Fibroblast of the conjunctiva (primary cell): ENCODE measurements around the gene NUP93.

Source experiments
- DNase-seq: peaks from one replicate; pipeline ENCODE4 v3.0.0-alpha.2; 2010; ENCODE audit warnings: low read depth

NUP93 gene

GRCh38 chr16:56743840-56744239, 13.9 kb downstream of the NUP93 start:
- DNase-seq, result no peak

DNA sequence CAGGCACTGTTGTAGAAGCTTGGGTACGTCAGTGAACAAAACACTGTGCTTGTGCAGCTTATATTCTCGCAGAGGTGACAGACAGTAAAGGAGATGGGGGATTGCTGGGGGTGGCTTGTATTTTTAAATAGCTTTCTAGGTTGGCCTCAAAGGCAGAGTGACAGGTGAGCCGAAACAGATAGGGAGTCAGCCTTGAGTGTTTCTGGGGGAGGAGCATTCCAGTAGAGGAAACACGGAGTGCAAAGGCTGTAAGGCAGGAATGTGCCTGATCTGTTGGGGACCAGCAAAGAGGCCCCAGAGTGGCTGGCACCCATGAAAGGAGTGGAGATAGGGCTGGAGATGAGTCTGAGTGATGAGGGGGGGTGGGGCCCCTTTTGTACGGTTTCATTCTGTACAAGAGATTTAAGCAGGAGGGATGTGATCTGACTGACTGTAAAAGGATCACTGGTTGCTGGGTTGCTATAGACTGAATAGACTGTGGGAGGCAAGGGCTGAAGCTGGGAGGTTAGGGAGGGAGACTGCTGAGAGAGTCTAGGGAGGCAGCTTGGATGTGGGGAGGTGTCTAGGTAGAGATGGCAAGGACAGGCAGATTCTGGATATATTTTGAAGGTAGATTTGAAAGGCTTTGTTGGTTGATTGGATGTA, 15.2 kb downstream of the NUP93 start:
- no peak for DNase-seq

DNA sequence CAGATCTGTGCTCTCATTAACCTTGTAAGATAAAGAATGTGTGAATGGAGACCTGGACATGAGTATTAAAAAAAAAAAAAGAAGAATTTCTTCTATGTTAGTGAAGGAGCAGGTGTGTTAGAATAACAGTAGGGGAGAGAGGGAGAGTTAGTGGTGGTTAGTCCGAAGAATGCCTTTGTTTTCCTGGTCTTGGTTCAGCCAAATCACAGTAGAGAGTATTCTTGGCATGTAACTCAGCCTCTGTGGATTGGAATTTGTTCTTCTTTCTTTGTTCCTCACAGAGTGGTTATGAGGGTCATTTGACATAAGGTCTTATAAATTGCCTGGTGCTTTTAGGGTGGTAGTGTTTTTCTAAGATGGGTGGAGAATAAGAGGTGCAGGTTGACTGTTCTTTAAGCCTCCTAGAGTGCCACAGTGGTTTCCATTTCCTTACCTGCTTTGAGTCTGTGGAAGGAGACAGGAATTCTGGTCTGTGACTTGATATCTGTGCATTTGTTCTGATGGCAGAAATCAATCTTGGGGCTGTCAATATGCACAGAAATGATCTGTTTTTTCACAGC, 17.6 kb downstream of the NUP93 start:
- DNase-seq, result no peak

- no peak for DNase-seq
Measured at GRCh38 chr16:56748191-56748590, 18.3 kb downstream of the NUP93 start.

DNA sequence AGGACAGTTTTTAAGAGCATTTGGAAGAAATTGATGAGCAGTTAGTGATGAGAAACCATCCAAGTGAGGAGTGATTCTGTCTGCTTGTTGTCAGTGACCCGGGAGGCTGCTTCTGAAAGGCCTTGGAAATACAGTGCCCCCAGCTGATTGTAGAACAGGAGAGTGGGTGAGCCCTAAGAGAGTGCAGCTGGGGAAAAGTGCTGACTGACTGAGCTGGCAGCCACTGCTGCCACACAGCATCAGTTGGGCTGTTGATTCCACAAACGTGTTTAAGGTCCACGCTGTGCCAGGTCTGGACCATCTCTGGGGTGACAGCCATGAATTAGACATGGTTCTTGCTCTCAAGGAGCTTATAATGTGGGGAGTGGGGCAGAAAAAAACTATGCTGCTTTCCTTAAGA, 18.9 kb downstream of the NUP93 start:
- DNase-seq, result no peak

GRCh38 chr16:56749672-56750491, 20.0 kb downstream of the NUP93 start:
- DNase-seq, result no peak

GRCh38 chr16:56753410-56753809, 23.5 kb downstream of the NUP93 start:
- DNase-seq, result no peak

DNA sequence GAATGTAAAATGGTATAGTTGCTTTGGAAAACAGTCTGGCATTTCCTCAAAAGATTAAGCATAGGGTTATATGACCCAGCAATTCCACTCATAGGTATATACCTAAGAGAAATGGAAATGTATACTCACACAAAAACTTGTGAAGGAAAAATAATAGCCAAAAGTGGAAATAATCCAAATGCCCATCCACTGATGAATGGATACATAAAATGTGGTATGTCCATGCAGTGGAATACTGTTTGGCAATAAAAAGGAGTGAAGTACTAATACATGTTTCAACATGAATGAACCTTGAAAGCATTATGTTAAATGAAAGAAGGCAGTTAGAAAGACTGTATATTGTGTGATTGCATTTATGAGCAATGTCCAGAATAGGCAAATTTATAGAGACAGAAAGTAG, 25.1 kb downstream of the NUP93 start:
- DNase-seq, result no peak

DNA sequence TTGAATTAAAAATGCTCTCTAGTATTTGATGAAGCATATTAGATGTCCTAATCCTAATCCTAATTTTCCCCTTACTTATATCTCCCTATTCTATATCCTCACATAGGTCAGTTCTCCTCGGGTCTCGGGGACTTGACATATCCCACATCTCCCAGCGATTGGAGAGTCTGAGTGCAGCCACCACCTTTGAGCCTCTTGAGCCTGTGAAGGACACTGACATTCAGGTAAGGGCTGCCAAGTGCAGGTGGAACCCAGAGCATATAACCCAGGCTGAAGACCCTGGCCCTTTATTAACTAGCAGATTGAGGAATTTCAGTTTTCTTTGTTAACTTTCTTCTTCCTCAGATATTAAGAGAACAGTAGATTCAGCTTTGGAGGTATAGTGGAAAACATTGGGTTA, 28.5 kb downstream of the NUP93 start:
- no peak for DNase-seq

GRCh38 chr16:56758930-56759329, 29.0 kb downstream of the NUP93 start:
- DNase-seq, result no peak

- DNase-seq, result no peak
Measured at GRCh38 chr16:56763291-56763916, 33.5 kb downstream of the NUP93 start.

DNA sequence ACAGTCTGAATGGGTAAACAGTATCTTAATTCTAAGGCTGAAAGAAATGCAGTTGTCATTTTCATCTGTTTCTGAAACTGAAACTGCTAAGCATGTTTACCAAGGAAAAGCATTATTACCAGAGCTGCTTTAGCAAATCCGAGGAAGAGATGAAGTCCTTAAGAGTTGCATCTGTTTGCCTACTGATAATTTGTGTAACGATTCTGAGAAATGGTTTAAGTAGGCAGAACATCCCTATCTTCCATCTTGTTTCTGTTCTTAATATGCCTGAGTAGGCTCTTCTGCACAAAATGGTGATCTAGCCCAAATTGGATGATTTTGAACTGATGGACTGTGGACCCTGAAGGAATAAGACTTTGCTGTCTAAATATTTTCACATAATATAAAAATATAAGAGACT, 34.9 kb downstream of the NUP93 start:
- no peak for DNase-seq

- DNase-seq, result no peak
Measured at GRCh38 chr16:56765949-56766348, 36.0 kb downstream of the NUP93 start.

DNA sequence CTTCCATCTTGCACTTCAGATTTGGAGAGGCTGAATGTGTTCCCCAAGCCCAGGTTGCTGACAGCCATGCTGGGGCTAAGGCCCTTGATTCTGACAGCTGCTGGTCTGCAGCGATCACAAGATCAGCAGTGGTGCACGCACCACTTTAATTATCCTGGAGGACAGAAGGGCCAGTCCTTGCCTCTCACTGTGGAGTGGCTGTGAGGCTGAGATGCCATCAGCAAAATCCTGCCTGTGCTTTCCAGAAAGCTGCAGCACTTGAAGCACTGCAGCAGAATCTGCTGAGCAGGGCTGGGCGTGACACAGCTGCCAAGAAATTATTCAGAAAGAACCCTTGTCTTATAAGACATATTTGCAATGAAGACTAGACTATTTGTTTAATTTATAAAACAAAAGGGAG, 37.1 kb downstream of the NUP93 start:
- DNase-seq, result no peak

DNA sequence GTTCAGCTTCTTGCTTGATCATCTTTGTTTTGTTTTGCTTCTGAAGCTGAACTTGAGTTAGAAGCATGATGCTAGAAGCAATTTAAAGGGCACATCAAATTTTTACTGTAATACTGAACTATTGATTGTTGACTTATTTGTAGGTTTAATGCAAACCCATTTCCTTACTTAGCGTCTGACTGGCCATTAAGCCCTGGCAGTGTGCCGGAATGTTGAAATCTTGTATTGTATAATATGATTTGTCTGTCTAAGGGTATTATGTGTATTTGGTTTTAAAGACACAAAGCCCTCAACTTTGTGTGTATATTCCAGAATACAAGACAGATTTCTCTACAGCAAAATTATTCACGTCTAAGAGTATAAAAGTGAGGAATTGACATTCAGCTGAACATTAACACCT, 39.7 kb downstream of the NUP93 start:
- no peak for DNase-seq

DNA sequence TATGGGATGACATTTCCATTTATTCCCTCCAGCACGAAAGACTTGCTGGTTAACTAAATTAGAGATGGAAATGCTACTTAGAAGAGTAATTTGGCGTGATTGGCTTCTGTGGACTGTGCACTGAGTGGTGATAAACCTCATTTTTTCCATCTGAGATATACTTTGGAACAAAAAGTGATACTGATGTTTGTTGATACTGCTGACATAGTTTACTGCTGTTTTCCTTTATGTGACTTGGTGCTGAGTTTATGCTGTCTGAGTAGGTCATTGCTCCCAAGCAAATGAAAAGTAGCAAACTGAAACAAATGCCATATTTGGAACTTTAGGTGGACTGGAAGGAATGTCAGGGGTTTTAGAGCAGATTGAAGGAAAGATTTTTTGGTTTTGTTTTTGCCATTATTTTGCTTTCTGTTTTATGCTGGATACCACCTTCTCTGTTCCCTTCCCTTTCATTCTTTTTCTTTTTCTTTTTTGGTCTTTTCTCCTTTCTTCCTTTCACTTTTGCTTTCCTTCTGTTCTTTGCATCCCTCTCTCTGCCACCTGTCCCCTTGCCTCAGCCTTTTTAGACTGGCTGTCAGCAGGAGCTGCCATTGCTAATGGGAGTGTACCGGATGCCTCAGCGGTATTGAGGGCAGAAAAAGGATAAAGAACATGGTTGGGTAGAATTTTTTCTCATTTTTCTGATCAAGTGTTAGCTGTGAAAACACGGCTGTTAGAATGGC, 41.8 kb downstream of the NUP93 start:
- no peak for DNase-seq

DNA sequence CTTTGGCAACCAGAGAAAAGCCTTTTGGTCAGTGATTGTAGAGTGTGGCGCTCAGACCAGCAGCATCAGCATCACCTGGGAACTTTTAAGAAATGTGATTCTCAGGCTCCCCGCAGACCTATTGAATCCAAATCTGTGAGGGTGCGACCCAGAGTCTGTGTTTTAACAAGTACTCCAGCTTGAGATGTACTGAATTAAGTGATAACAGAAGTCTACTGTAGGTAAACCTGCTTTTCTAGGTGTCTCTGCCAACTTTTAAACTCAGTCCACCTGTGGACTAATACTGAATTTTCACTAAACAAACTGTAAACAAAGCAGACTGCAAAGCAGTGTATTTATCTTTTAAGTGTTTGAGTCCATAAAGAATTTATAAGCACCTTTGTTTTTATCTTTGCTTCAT, 43.6 kb downstream of the NUP93 start:
- no peak for DNase-seq

GRCh38 chr16:56774016-56774680, 44.2 kb downstream of the NUP93 start:
- DNase-seq, result no peak

DNA sequence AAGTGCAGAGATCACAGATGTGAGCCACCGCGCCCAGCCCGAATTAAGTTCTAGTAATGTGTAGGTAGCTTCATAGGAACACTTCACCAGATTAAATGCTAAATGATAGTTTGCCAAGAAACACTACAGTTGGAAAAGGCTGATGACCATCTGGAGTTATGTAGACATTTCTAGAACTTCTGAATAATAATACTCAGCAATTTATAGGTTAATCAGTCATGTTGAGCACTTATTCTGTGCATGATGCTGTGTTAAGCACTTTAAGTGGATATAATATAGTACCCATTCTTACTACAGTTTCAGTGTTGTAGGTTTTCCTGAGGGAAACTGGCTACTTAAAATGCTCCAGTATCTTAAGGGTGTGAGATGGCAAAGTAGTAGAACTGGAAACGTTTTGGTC, 45.2 kb downstream of the NUP93 start:
- no peak for DNase-seq

DNA sequence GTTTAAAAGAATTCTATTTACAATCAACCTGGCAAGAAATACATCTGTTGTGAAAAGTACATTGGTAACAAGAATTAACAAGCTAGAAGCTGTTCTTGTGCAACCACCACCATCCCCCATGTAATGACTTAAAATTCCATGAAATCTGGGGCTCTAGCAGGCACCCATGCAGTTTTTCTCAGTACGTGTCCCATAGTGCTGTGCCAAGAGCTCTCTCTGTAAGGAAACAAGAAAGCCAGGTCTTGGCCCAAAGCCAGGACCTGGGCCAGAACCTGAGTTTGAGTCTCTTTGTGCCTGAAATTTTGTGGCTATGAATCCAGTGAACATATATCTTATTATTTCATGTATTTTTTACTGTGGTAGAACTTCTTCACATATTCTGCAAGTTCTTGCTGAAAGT, 46.6 kb downstream of the NUP93 start:
- DNase-seq, result peak; percentile 43

GRCh38 chr16:56777001-56777400, 47.1 kb downstream of the NUP93 start:
- DNase-seq, result no peak

- no peak for DNase-seq
Measured at GRCh38 chr16:56777482-56777881, 47.6 kb downstream of the NUP93 start.
